ENCODE data around the gene FKTN. TPM values are rescaled to one million over a fixed set of nuclear protein-coding genes. Genes with fewer than 3 reads are reported as not detected.

Gene FKTN
- total RNA-seq, 1 experiment from 2014 or later, result 8.9 TPM

- no peaks in the 10 kb centered on the region for H3K36me3 ChIP-seq (replicated peaks; ENCODE audit: control insufficient read depth, insufficient read depth, low read length)
- peak; percentile 57 for DNase-seq
- H3K27me3 ChIP-seq (ENCODE audit: control insufficient read depth, insufficient read depth, low read length), result peaks cover 28% of the 10 kb centered on the region
- no peak overlapping the region for H3K4me3 ChIP-seq (ENCODE audit: insufficient read depth, low read depth, low read length)
Observed at GRCh38 chr9:105651806-105652205, 93.9 kb downstream of the FKTN start.

DNA sequence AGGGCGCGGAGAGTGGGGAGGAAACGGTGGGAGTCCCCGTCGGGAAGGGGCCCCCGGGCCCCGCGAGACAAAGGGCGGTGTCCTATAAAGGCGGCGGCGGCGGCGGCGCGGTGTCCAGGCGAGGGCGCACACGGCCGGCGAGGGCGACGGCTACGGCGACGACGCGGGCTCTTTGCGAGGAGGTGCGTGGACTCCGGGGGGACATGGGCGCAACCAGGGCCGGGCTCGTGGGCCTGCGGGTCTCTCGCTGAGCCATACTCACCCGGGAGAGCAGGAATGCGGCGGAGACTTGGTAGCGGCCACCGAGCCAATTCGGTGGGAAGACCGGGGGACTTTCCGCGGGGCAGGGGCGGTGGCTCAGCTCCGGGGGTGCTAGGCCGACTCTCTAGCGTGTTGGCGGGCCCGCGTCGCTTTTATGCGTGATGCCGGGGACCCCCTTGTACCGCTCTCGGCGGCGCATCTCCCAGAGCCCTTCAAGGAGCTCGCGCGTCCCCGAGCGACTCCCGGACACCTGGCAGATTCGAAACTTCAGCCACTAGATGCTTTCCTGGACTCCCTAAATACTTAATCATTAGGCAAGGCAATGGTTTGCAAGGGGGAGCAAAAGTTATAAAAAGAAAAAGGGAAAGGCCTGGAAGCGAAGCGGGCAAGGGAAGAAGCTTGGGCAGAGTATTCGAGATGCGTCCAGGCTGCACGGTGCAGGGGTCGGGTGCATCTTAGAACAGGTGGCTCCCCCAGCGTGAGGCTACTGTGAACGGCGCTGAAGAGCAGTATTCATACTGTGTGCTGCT is 98.4 kb downstream of the FKTN start:
- peak overlapping the region; percentile 58 for H3K4me3 ChIP-seq (ENCODE audit: insufficient read depth, low read depth, low read length)
- no peaks in the 10 kb centered on the region for H3K36me3 ChIP-seq (replicated peaks; ENCODE audit: control insufficient read depth, insufficient read depth, low read length)
- peak; percentile 89 for DNase-seq
- peaks cover 44% of the 10 kb centered on the region for H3K27me3 ChIP-seq (ENCODE audit: control insufficient read depth, insufficient read depth, low read length)

- H3K36me3 ChIP-seq (replicated peaks; ENCODE audit: control insufficient read depth, insufficient read depth, low read length), result no peaks in the 10 kb centered on the region
- H3K4me3 ChIP-seq (ENCODE audit: insufficient read depth, low read depth, low read length), result no peak overlapping the region
- DNase-seq, result no peak
- peaks cover 40% of the 10 kb centered on the region for H3K27me3 ChIP-seq (ENCODE audit: control insufficient read depth, insufficient read depth, low read length)
Observed at GRCh38 chr9:105658351-105658750, 100.4 kb downstream of the FKTN start.

- Histone ChIP-seq H3K36me3 (replicated peaks; ENCODE audit: control insufficient read depth, insufficient read depth, low read length) (no peaks in the 10 kb centered on the region), H3K4me3 (ENCODE audit: insufficient read depth, low read depth, low read length) (no peak overlapping the region), H3K27me3 (ENCODE audit: control insufficient read depth, insufficient read depth, low read length) (peaks cover 24% of the 10 kb centered on the region)
- DNase-seq, result no peak
Observed at GRCh38 chr9:105661011-105661410, 103.1 kb downstream of the FKTN start.

GRCh38 chr9:105662184-105663104 is 104.5 kb downstream of the FKTN start, which contains the start of gene TAL2:
Gene TAL2 (plus strand): TSS chr9:105662457. CDS start chr9:105662497, 40 bp downstream.
- no peak for DNase-seq
- Histone ChIP-seq H3K36me3 (replicated peaks; ENCODE audit: control insufficient read depth, insufficient read depth, low read length) (no peaks in the 10 kb centered on the region), H3K27me3 (ENCODE audit: control insufficient read depth, insufficient read depth, low read length) (peaks cover 9% of the 10 kb centered on the region; the same call in 1 of the 2 replicates), H3K4me3 (ENCODE audit: insufficient read depth, low read depth, low read length) (no peak within 1 kb of the TSS)

GRCh38 chr9:105663914-105664313 is 106.0 kb downstream of the FKTN start:
- Histone ChIP-seq H3K27me3 (ENCODE audit: control insufficient read depth, insufficient read depth, low read length) (peaks cover 5% of the 10 kb centered on the region; the same call in 1 of the 2 replicates), H3K4me3 (ENCODE audit: insufficient read depth, low read depth, low read length) (no peak overlapping the region)

DNA sequence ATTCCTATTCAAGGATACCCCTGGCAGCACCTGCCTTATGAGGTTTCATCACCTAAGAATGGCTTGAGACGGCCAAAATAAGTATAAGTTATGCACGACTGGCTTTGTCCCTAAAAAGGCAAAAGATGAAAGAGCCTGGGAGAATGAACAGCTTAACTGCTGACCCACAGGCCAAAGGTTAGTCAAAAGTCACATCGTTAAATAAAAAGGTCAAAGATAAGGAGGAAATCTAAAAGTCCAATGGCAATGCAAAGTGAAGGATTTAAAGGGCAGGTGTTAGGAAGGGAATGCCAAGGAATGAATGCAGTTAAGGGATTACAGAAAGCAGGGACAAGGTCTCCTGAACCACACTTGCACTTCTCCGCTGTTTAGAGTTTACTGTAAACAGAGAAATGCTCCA is 109.9 kb downstream of the FKTN start:
- Histone ChIP-seq H3K27me3 (ENCODE audit: control insufficient read depth, insufficient read depth, low read length) (no peaks in the 10 kb centered on the region; the same call in 1 of the 2 replicates), H3K36me3 (replicated peaks; ENCODE audit: control insufficient read depth, insufficient read depth, low read length) (no peaks in the 10 kb centered on the region), H3K4me3 (ENCODE audit: insufficient read depth, low read depth, low read length) (no peak overlapping the region)
- no peak for DNase-seq

More at GRCh38 chr9:105663914-105664313, 106.0 kb downstream of the FKTN start:
- no peak for DNase-seq
- no peaks in the 10 kb centered on the region for H3K36me3 ChIP-seq (replicated peaks; ENCODE audit: control insufficient read depth, insufficient read depth, low read length)

DNA sequence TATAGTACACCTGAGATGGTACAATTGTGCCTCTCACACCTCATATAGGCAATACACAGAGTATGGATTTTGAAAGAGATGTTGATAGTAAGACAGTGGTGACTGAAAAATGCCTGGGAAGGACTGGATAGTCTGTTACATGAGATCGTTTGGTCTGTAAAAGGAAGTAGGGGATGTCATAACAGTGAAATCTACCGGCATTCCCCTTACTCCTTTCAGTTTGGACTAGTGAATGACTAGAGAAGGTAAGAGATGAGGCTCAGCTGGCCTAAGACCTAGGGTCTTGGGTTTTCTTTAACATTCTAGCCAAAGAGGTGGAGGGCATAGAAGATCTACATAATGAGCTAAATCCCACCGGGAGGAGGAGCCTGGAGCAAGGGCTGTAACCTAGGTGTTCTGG is 112.4 kb downstream of the FKTN start:
- no peak for DNase-seq
- H3K27me3 ChIP-seq (ENCODE audit: control insufficient read depth, insufficient read depth, low read length), result no peaks in the 10 kb centered on the region; the same call in 1 of the 2 replicates
- no peaks in the 10 kb centered on the region for H3K36me3 ChIP-seq (replicated peaks; ENCODE audit: control insufficient read depth, insufficient read depth, low read length)
- no peak overlapping the region for H3K4me3 ChIP-seq (ENCODE audit: insufficient read depth, low read depth, low read length)

DNA sequence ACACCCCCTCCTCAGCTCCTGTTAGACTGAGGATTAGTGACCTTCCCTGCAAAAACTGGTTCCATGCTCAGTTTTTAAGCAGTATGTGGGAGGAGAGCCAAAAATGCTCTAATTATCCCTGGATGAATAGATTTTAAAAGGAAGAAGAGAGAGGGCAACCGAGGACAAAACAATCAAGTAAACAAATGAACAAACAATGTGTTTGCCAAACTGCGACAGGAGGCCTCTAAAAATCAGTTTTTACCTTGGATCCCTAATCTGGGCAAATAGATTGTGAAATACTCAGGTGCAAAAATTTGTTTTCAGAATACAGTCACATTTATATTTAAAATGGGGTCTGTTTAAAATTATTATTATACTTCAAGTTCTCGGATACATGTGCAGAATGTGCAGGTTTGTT is 112.8 kb downstream of the FKTN start:
- Histone ChIP-seq H3K27me3 (ENCODE audit: control insufficient read depth, insufficient read depth, low read length) (no peaks in the 10 kb centered on the region), H3K4me3 (ENCODE audit: insufficient read depth, low read depth, low read length) (no peak overlapping the region), H3K36me3 (replicated peaks; ENCODE audit: control insufficient read depth, insufficient read depth, low read length) (no peaks in the 10 kb centered on the region)
- DNase-seq, result no peak

DNA sequence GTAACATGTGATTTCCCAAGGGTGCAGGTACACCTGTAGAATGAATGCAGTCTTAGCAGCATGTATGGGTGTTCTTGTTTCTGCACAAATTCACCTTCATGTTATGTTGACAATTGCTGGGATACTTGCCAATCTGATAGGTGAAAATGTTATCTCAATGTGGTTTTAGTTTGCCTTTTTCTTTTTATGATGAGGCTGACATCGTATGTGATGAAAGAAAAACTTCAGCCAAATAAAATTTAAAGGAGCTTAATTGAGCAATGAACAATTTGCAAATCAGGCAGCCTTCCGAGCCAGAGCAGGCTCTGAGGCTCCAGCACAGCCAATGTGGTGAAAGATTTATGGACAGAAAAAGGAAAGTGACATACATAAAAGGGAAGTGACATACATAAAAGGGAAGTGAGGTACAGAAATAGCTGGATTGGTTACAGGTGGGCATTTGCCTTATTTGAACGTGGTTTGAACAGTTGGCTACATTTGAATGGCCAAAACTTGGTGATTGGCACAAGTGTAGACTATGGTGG is 114.8 kb downstream of the FKTN start:
- no peaks in the 10 kb centered on the region for H3K27me3 ChIP-seq (ENCODE audit: control insufficient read depth, insufficient read depth, low read length)

DNA sequence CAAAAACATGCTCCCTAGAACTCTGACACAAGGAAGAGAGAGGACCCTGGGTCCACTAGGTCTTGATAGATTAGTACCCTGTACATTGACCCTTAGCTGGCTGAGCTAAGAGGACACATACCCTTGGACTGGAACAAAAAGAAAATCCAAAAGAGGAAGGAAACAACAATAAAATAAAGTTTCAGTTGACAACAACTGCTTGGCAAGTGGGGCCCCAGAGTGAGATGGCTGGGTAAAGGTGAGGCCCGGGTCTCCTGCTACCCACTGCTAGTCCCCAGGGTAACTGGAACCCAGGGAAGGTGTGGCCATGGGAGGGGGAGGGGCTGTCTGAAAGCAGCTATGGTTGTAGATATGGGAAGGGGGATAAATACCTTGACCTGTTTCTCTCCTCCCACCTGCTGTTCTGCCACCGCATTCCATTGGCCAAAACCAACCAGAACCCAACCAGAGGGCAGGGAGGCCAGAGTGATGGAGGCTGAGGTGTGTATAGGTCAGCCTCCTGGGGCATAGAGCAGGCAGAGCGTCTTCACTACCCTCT is 116.0 kb downstream of the FKTN start:
- DNase-seq, result no peak
- H3K4me3 ChIP-seq (ENCODE audit: insufficient read depth, low read depth, low read length), result no peak overlapping the region
- H3K27me3 ChIP-seq (ENCODE audit: control insufficient read depth, insufficient read depth, low read length), result no peaks in the 10 kb centered on the region
- no peaks in the 10 kb centered on the region for H3K36me3 ChIP-seq (replicated peaks; ENCODE audit: control insufficient read depth, insufficient read depth, low read length)

More for the DNA sequence above, 114.8 kb downstream of the FKTN start:
- Histone ChIP-seq H3K36me3 (replicated peaks; ENCODE audit: control insufficient read depth, insufficient read depth, low read length) (no peaks in the 10 kb centered on the region), H3K4me3 (ENCODE audit: insufficient read depth, low read depth, low read length) (no peak overlapping the region)
- DNase-seq, result no peak

- no peaks in the 10 kb centered on the region for H3K36me3 ChIP-seq (replicated peaks; ENCODE audit: control insufficient read depth, insufficient read depth, low read length)
- no peaks in the 10 kb centered on the region; the same call in 1 of the 2 replicates for H3K27me3 ChIP-seq (ENCODE audit: control insufficient read depth, insufficient read depth, low read length)
- DNase-seq, result no peak
- no peak overlapping the region for H3K4me3 ChIP-seq (ENCODE audit: insufficient read depth, low read depth, low read length)
Observed at GRCh38 chr9:105676351-105676923, 118.5 kb downstream of the FKTN start.

DNA sequence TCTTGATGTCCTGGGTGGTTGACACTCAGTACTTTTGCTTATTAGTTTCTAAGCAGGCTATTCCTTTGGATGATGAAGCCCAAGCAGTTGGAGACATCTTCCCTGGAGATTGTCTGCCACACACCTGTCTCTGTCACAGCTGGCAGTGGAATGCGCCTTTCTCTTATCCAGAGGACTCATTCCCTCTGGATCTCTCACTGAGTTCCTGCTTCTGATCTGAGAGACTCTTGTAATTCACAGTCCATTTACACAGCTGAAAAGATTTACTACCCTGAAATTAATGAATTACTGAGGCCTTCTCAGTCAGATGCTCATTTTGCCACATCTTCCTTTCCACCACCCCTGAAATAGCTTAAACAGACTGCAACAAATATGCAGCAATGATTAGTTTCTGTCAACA is 120.2 kb downstream of the FKTN start:
- H3K4me3 ChIP-seq (ENCODE audit: insufficient read depth, low read depth, low read length), result no peak overlapping the region
- H3K36me3 ChIP-seq (replicated peaks; ENCODE audit: control insufficient read depth, insufficient read depth, low read length), result no peaks in the 10 kb centered on the region
- DNase-seq, result no peak
- no peaks in the 10 kb centered on the region; the same call in 1 of the 2 replicates for H3K27me3 ChIP-seq (ENCODE audit: control insufficient read depth, insufficient read depth, low read length)

DNA sequence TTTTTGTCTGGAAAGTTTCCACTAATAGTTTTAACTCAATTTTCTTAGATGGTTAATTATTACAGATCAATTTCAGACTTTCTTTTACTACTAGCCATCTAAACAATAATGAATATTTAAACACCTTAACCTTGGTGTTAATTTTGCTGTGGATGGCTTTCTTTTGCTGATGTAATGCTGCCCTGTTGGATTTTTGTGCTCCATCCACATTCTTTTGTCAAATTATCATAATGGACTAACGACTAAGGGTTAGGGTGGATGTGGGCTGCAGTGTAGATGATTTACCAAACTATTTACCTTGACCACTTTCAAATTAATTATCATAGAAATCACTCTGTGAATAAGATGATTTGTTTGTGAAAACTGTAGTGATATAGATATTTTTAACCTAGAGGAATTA is 120.8 kb downstream of the FKTN start:
- no peak for DNase-seq
- Histone ChIP-seq H3K36me3 (replicated peaks; ENCODE audit: control insufficient read depth, insufficient read depth, low read length) (no peaks in the 10 kb centered on the region), H3K27me3 (ENCODE audit: control insufficient read depth, insufficient read depth, low read length) (no peaks in the 10 kb centered on the region; the same call in 1 of the 2 replicates), H3K4me3 (ENCODE audit: insufficient read depth, low read depth, low read length) (no peak overlapping the region)

All from H7 (cell line).